GM12878 (cell line): ENCODE measurements around the gene DPM1. TPM values are rescaled to one million over a fixed set of nuclear protein-coding genes. Genes with fewer than 3 reads are reported as not detected.

Source experiments
- ATAC-seq: fragments of 200-7000 bp; cut with Tn5 transposase; 3 replicates; pipeline ENCODE4 v1.9.1; 2020; ENCODE audit warnings: mild to moderate bottlenecking, moderate library complexity
- Bru-seq: library from RNA; stranded (reverse); fragments of 400-500 nt; gene quantifications from one replicate; lab custom pipeline; 2021; lab: Mats Ljungman, UMichigan
- BruChase-seq, 2 experiments: library from RNA; stranded (reverse); fragments of 400-500 nt; gene quantifications; one replicate each; lab custom pipeline; 2021; lab: Mats Ljungman, UMichigan
- BruUV-seq: library from RNA; stranded (reverse); fragments of 400-500 nt; replicated peaks from 2 replicates; lab custom pipeline; 2021; lab: Mats Ljungman, UMichigan
- CTCF ChIA-PET: fragments of 300-600 bp; sonication (Branson Sonifier 250); formaldehyde crosslinking; extraction: SDS; loops from one replicate; lab custom pipeline; 2021; ENCODE audit warnings: inconsistent platforms; lab: Yijun Ruan, JAX
- POLR2A ChIA-PET: fragments of 350-600 bp; formaldehyde crosslinking; extraction: SDS; loops from one replicate; lab custom pipeline; 2021; ENCODE audit warnings: inconsistent platforms; lab: Charles Lee
- RAD21 ChIA-PET: fragments of 300-600 bp; sonication (Branson Sonifier 250); formaldehyde crosslinking; loops from one replicate; lab custom pipeline; 2023; ENCODE audit warnings: antibody characterized with exemption; ENCODE audit not compliant: unreplicated experiment; lab: Charles Lee
- SMC1A ChIA-PET: fragments of 300-600 bp; sonication (Branson Sonifier 250); formaldehyde crosslinking; loops from one replicate; lab custom pipeline; 2023; ENCODE audit not compliant: unreplicated experiment, uncharacterized antibody; lab: Charles Lee
- DNase-seq: peaks from one replicate; pipeline ENCODE4 v3.0.0-alpha.2; 2011; ENCODE audit warnings: low read depth, low spot score
- FAIRE-seq: peaks from 3 replicates; lab custom pipeline; 2011; peaks lifted over from hg19 to GRCh38; lab: Jason Lieb, UNC
- H2AFZ ChIP-seq: 2 replicates; pipeline ENCODE4 v1.6.0; 2011; ENCODE audit warnings: low read depth, low read length, control low read depth; ENCODE audit not compliant: control insufficient read depth
- H3K27ac ChIP-seq: 2 replicates; pipeline ENCODE4 v1.5.1; 2011; ENCODE audit warnings: control low read depth; ENCODE audit not compliant: control insufficient read depth, insufficient read depth
- H3K27me3 ChIP-seq, 2 experiments: replicated peaks in 1 of 2; 2 replicates each; pipeline versions ENCODE4 v1.6.0 to v1.6.1; 2011; ENCODE audit warnings: low read length in 1 of 2; ENCODE audit not compliant: control insufficient read depth in 2 of 2, insufficient read depth in 2 of 2
- H3K36me3 ChIP-seq, 2 experiments: 2 replicates each; pipeline ENCODE4 v1.5.1; 2011; ENCODE audit warnings: low read length in 1 of 2; ENCODE audit not compliant: control insufficient read depth in 2 of 2, insufficient read depth in 2 of 2
- H3K4me1 ChIP-seq: 2 replicates; pipeline ENCODE4 v1.6.1; 2011; ENCODE audit warnings: mild to moderate bottlenecking, low read length, moderate library complexity, mixed read lengths; ENCODE audit not compliant: control insufficient read depth, insufficient read depth
- H3K4me2 ChIP-seq: 2 replicates; pipeline ENCODE4 v1.6.0; 2011; ENCODE audit warnings: control low read depth; ENCODE audit not compliant: control insufficient read depth, insufficient read depth
- H3K4me3 ChIP-seq: fragments of 200-600 bp; sonication (generic); 2 replicates; pipeline ENCODE4 v1.5.1; 2016
- H3K79me2 ChIP-seq: 2 replicates; pipeline ENCODE4 v1.6.0; 2011; ENCODE audit warnings: low read length; ENCODE audit not compliant: control insufficient read depth, insufficient read depth
- H3K9ac ChIP-seq: 2 replicates; pipeline ENCODE4 v1.8.0; 2011; ENCODE audit warnings: low read length, control low read depth, mixed read lengths; ENCODE audit not compliant: control insufficient read depth, insufficient read depth
- H3K9me3 ChIP-seq: replicated peaks from 3 replicates; pipeline ENCODE4 v1.5.1; 2011; ENCODE audit warnings: mild to moderate bottlenecking, low read length; ENCODE audit not compliant: control insufficient read depth, insufficient read depth
- H4K20me1 ChIP-seq: 2 replicates; pipeline ENCODE4 v1.6.0; 2011; ENCODE audit not compliant: control insufficient read depth, insufficient read depth
- BCL11A ChIP-seq: IDR thresholded peaks from 2 replicates; pipeline ENCODE4 v1.6.1; 2011; ENCODE audit warnings: low read depth, low read length
- CBX5 ChIP-seq: sonication (generic); IDR thresholded peaks from 2 replicates; pipeline ENCODE4 v1.6.1; 2016; ENCODE audit warnings: low read depth, moderate library complexity, mild to moderate bottlenecking, inconsistent platforms
- EP300 ChIP-seq, 2 experiments: fragments of 150-350 bp in 1 of 2; IDR thresholded peaks; 2 replicates each; pipeline ENCODE4 v1.6.1; 2011 to 2012; ENCODE audit warnings: low read depth in 2 of 2, low read length in 2 of 2, borderline replicate concordance in 1 of 2, improper control_type of control experiment in 1 of 2, inconsistent platforms in 1 of 2; ENCODE audit not compliant: control insufficient read depth in 1 of 2
- HCFC1 ChIP-seq: fragments of 150-350 bp; IDR thresholded peaks from 2 replicates; pipeline ENCODE4 v1.6.1; 2014; ENCODE audit warnings: low read length
- HDAC6 ChIP-seq: fragments of 200-600 bp; sonication (generic); IDR thresholded peaks from one replicate; pipeline ENCODE4 v1.8.0; 2017; ENCODE audit warnings: antibody characterized with exemption; ENCODE audit not compliant: unreplicated experiment
- HDGF ChIP-seq: fragments of 450-650 bp; IDR thresholded peaks from 2 replicates; pipeline ENCODE4 v1.6.1; 2016; ENCODE audit warnings: antibody characterized with exemption
- NFIC ChIP-seq: IDR thresholded peaks from 2 replicates; pipeline ENCODE4 v1.6.1; 2012; ENCODE audit warnings: low read depth, mild to moderate bottlenecking, inconsistent platforms, low read length, moderate library complexity
- NFYA ChIP-seq: IDR thresholded peaks from 2 replicates; pipeline ENCODE4 v1.6.1; 2011; ENCODE audit warnings: low read depth, mild to moderate bottlenecking, low read length, improper control_type of control experiment, borderline replicate concordance
- RFX5 ChIP-seq: IDR thresholded peaks from 2 replicates; pipeline ENCODE4 v1.6.1; 2011; ENCODE audit warnings: low read depth, low read length, improper control_type of control experiment
- RUNX3 ChIP-seq: IDR thresholded peaks from 2 replicates; pipeline ENCODE4 v1.6.1; 2012; ENCODE audit warnings: low read length, inconsistent platforms
- SMAD5 ChIP-seq: IDR thresholded peaks from 2 replicates; pipeline ENCODE4 v1.6.1; 2016; ENCODE audit warnings: antibody characterized with exemption, low read depth
- STAT1 ChIP-seq: fragments of 450-650 bp; conservative IDR thresholded peaks from 2 replicates; pipeline ENCODE4 v1.6.1; 2014; ENCODE audit warnings: antibody characterized with exemption, mild to moderate bottlenecking
- ZNF207 ChIP-seq: fragments of 450-650 bp; IDR thresholded peaks from 2 replicates; pipeline ENCODE4 v1.6.1; 2014; ENCODE audit warnings: antibody characterized with exemption, mild to moderate bottlenecking, borderline replicate concordance
- WGBS: methylation state at CpG from one replicate; pipeline ENCODE4 v1.1.6; 2016; ENCODE audit warnings: low lambda C conversion rate; ENCODE audit not compliant: insufficient replicate concordance, insufficient coverage; ENCODE audit errors: missing lambda C conversion rate; 5-methylcytosine and 5-hydroxymethylcytosine counted together
- in situ Hi-C: fragments of 300-500 bp; cut with MboI; formaldehyde crosslinking; loops from 9 replicates; pipeline ENCODE4 v1.14.3; 2018; ENCODE audit warnings: mixed read lengths
- intact Hi-C: fragments of 100-400 bp; cut with micrococcal nuclease; formaldehyde crosslinking; loops from one replicate; pipeline ENCODE4 v1.14.2; 2022; ENCODE audit not compliant: unreplicated experiment
- long read RNA-seq, 2 experiments: library from polyadenylated mRNA; unstranded; transcript quantifications; one replicate each; pipeline ENCODE4 v2.0.0, GENCODE V29; 2019 to 2020
- polyA minus RNA-seq, 3 experiments: library from RNA; depleted of rRNA, polyadenylated mRNA; stranded (reverse); fragments of >200 nt; gene quantifications; 2 replicates each; pipeline ENCODE4 v1.2.3, GENCODE V29; 2011
- polyA plus RNA-seq, 11 experiments: library from polyadenylated mRNA; depleted of rRNA in 4 of 11; unstranded in 6 of 11; stranded (reverse) in 5 of 11; fragments of >200 nt; fragmentation: Nextera tagmentation in 4 of 11; fragmentation: Illumina TruSeq in 1 of 11; extraction: Ambion mirVana in 4 of 11; extraction: Trizol in 1 of 11; gene quantifications; 1 replicate in 1 of 11; 2 replicates in 10 of 11; pipeline versions ENCODE4 v1.2.1 to v1.2.3, GENCODE V29; 2011 to 2016; ENCODE audit warnings: inconsistent platforms in 2 of 11, missing spikeins in 2 of 11, low read depth in 1 of 11
- total RNA-seq, 4 experiments: library from RNA; depleted of rRNA in 3 of 4; stranded (reverse); fragments of >200 nt in 3 of 4; fragmentation: Illumina TruSeq in 1 of 4; extraction: Trizol in 1 of 4; gene quantifications; 2 replicates each; pipeline versions ENCODE4 v1.2.1 to v1.2.3, GENCODE V29; 2013 to 2021
- TF ChIP-seq, protein P1 (sequence below): fragments of 450-650 bp; IDR thresholded peaks from 2 replicates; pipeline ENCODE4 v1.6.1; 2017; ENCODE audit warnings: mild to moderate bottlenecking
- TF ChIP-seq, protein P2 (sequence below): fragments of 450-650 bp; IDR thresholded peaks from 2 replicates; pipeline ENCODE4 v1.6.1; 2016; ENCODE audit warnings: mild to moderate bottlenecking

The DPM1 gene
- total RNA-seq (2013; cell fraction: nucleolus; rRNA removed) = 18.4 and 21.1 TPM in 2 replicates
- 66.0 and 76.1 TPM in 2 replicates for total RNA-seq (2014; rRNA removed)
- total RNA-seq (2014; rRNA removed; fragmentation: Illumina TruSeq; extraction: Trizol) = 105 and 107 TPM in 2 replicates
- total RNA-seq (2021) = 50.8 and 53.3 TPM in 2 replicates
- polyA plus RNA-seq (2011; ENCODE audit: low read depth) = 37.8 TPM
- polyA plus RNA-seq (2011; rRNA removed) = 72.3 and 127 TPM in 2 replicates
- polyA plus RNA-seq (2011; cell fraction: cytosol; rRNA removed) = 27.4 and 31.7 TPM in 2 replicates
- 26.8 and 36.2 TPM in 2 replicates for polyA plus RNA-seq (2011; cell fraction: nucleus; rRNA removed)
- 52.8 and 55.9 TPM in 2 replicates for polyA plus RNA-seq (2012)
- 112 and 187 TPM in 2 replicates for polyA plus RNA-seq (2014; fragmentation: Illumina TruSeq; extraction: Trizol)
- 100 to 1,000 TPM; 138 to 145 TPM for polyA plus RNA-seq (2014; fragmentation: Nextera tagmentation; extraction: Ambion mirVana)
- 85.6 and 98.5 TPM in 2 replicates for polyA plus RNA-seq (2014; rRNA removed)
- 100 to 1,000 TPM; 159 to 167 TPM for polyA plus RNA-seq (2016; fragmentation: Nextera tagmentation; extraction: Ambion mirVana)
- polyA minus RNA-seq (2011; rRNA and poly(A)+ RNA removed) = 9.8 and 20.5 TPM in 2 replicates
- polyA minus RNA-seq (2011; cell fraction: cytosol; rRNA and poly(A)+ RNA removed) = 10.7 and 13.9 TPM in 2 replicates
- 11.8 and 16.8 TPM in 2 replicates for polyA minus RNA-seq (2011; cell fraction: nucleus; rRNA and poly(A)+ RNA removed)
- percentile 95 among the genes with signal in this experiment for Bru-seq, nascent RNA
- percentile 83 among the genes with signal in this experiment for BruChase-seq, experiment 1, labeled RNA remaining after a 6-hour chase
- percentile 90 among the genes with signal in this experiment for BruChase-seq, experiment 2, labeled RNA remaining after a 2-hour chase
- long read RNA-seq, experiment 1, transcript DPM1-203 (9 exons, 1,075 nt) = major isoform, 34 of 53 reads
- long read RNA-seq, experiment 1, partial matches to known transcripts = 1 of 53 reads
- long read RNA-seq, experiment 1, other reads (novel, unspliced or antisense) = 15 of 53 reads
- long read RNA-seq, experiment 2, transcript DPM1-201 (10 exons, 1,161 nt) = minor isoform, 17 of 451 reads
- long read RNA-seq, experiment 2, transcript DPM1-203 (9 exons, 1,075 nt) = major isoform, 345 of 451 reads
- long read RNA-seq, experiment 2, partial matches to known transcripts = 1 of 451 reads
- long read RNA-seq, experiment 2, other reads (novel, unspliced or antisense) = 85 of 451 reads

DNA sequence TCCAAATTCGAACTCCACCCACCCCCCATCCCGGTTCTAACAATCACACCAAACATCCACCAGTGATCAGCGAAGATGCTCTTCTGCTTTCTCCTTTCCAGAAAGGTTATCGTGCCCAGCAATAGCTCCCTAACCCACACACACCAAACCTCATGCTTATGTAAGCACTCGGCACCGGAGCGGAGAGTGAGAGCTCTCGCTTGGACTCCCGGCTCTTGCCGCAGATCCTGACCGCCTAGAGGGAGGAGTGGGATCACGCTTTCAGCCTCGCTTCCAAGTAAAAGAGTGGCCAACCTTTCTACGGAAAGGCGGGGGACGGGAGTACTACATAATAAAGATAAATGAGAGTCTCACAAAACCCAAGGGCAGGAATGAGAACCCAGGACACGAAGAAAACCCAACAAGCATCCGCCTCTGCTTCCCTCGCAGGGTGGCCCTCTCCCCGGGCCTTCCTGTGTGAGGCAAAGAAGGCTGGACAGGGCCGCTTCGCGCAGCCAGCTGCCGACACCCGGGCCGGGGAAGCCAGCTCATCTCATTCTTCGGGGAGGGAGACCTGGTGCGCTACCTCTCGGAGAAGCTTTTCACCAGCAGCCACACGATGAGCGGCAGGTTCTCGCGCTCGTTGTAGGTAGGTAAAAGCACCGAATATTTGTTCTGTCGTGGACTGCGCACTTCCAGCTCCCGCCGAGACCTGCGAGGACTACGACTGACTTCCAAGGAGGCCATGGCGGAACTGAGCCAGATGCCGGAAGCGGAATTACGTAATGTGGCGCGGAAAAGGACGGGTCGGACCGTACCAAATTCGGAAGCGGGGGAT is at the start of gene DPM1:
DPM1 (minus strand) TSS at position 735 of the 817 bp plus-strand sequence; CDS start at position 726, 9 bp downstream.
- no peak for DNase-seq
- Histone ChIP-seq H3K9me3 (no peaks in the 10 kb centered on the region), H3K79me2 (peaks cover 63% of the 10 kb centered on the region), H3K4me1 (peaks cover 13% of the 10 kb centered on the region), H2AFZ (peak within 1 kb of the TSS; percentile 96), H3K9ac (peak within 1 kb of the TSS; percentile 90), H3K27ac (peak within 1 kb of the TSS; percentile 96), H3K4me2 (peak within 1 kb of the TSS; percentile 97), H3K27me3 (no peaks in the 10 kb centered on the region), H4K20me1 (no peaks in the 10 kb centered on the region), H3K36me3 (peaks cover 0 to 7% of the 10 kb centered on the region in 2 experiments; a peak in 2 of 4 replicates), H3K4me3 (peak within 1 kb of the TSS; percentile 88)
- peak; percentile 92 for FAIRE-seq
- CTCF ChIA-PET = interaction anchor here (0.6 to 3.2 kb wide), 11 partner anchors 10 to 208 kb away, joined by 3 to 34 read pairs (median 6); partner anchors contain the start of genes ADNP and BCAS4
- in situ Hi-C loops (no loop called here), intact Hi-C loops (loop anchor here (1.0 kb wide), 1 partner anchor 27 kb away; the partner anchor contains the start of gene ADNP)
- SMC1A ChIA-PET = interaction anchor here (0.8 to 1.8 kb wide), 9 partner anchors 11 to 168 kb away, joined by 3 to 26 read pairs (median 5); partner anchors contain the start of genes ADNP and BCAS4
- BruUV-seq = no TSS peak
- 1% methylated on average over 52 of the region's 52 CpGs for WGBS
- peak; percentile 86 for ATAC-seq
- RAD21 ChIA-PET = interaction anchor here (0.6 to 2.5 kb wide), 11 partner anchors 22 to 170 kb away, joined by 3 to 29 read pairs (median 4); partner anchors contain the start of genes ADNP and BCAS4
- POLR2A ChIA-PET = interaction anchor here (0.6 to 1.9 kb wide), 12 partner anchors 18 to 804 kb away, joined by 3 to 17 read pairs (median 3); partner anchors contain the start of genes ADNP, BCAS4 and PEDS1
- TF ChIP-seq CBX5 (no peak), HCFC1 (peak; percentile 38; the same call in 1 of the 2 replicates), HDGF (no peak), RFX5 (0 out of 2 replicates have a peak, but pooled peaks have one; percentile 5), HDAC6 (no peak), NFYA (no peak), EP300 (IDR thresholded peaks at IDR 0.05; ENCODE audit: borderline replicate concordance in 1 of 2, control insufficient read depth in 1 of 2, low read depth in 2 of 2, low read length in 2 of 2) (0 out of 4 replicates have a peak, but pooled peaks of 1 of the 2 experiments have one; percentile 14), STAT1 (no peak), SMAD5 (peak; percentile 94), RUNX3 (peak; percentile 43; the same call in 1 of the 2 replicates), ZNF207 (0 out of 2 replicates have a peak, but pooled peaks have one; percentile 88), NFIC (no peak), BCL11A (no peak; the same call in 1 of the 2 replicates)
- TF ChIP-seq, protein P1, sequence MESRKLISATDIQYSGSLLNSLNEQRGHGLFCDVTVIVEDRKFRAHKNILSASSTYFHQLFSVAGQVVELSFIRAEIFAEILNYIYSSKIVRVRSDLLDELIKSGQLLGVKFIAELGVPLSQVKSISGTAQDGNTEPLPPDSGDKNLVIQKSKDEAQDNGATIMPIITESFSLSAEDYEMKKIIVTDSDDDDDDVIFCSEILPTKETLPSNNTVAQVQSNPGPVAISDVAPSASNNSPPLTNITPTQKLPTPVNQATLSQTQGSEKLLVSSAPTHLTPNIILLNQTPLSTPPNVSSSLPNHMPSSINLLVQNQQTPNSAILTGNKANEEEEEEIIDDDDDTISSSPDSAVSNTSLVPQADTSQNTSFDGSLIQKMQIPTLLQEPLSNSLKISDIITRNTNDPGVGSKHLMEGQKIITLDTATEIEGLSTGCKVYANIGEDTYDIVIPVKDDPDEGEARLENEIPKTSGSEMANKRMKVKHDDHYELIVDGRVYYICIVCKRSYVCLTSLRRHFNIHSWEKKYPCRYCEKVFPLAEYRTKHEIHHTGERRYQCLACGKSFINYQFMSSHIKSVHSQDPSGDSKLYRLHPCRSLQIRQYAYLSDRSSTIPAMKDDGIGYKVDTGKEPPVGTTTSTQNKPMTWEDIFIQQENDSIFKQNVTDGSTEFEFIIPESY = no peak
- TF ChIP-seq, protein P2, sequence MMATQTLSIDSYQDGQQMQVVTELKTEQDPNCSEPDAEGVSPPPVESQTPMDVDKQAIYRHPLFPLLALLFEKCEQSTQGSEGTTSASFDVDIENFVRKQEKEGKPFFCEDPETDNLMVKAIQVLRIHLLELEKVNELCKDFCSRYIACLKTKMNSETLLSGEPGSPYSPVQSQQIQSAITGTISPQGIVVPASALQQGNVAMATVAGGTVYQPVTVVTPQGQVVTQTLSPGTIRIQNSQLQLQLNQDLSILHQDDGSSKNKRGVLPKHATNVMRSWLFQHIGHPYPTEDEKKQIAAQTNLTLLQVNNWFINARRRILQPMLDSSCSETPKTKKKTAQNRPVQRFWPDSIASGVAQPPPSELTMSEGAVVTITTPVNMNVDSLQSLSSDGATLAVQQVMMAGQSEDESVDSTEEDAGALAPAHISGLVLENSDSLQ = no peak; the same call in 1 of the 2 replicates
